HCT116 (cell line): ENCODE data around the gene TAS1R1.

Source experiments
- EZH2phosphoT487 ChIP-seq: fragments of 200-600 bp; IDR thresholded peaks from 2 replicates; pipeline ENCODE4 v1.6.1; 2018; ENCODE audit warnings: antibody characterized with exemption, borderline replicate concordance
- MAX ChIP-seq: IDR thresholded peaks from 2 replicates; pipeline ENCODE4 v1.6.1; 2012
- POLR2AphosphoS5 ChIP-seq: IDR thresholded peaks from 2 replicates; pipeline ENCODE4 v1.6.1; 2011; ENCODE audit warnings: mild to moderate bottlenecking, low read depth, low read length, moderate library complexity
- SP1 ChIP-seq: IDR thresholded peaks from 2 replicates; pipeline ENCODE4 v1.6.1; 2012; ENCODE audit warnings: low read depth
- YY1 ChIP-seq: IDR thresholded peaks from 2 replicates; pipeline ENCODE4 v1.6.1; 2011; ENCODE audit warnings: low read length, low read depth, moderate library complexity, mild to moderate bottlenecking; ENCODE audit not compliant: insufficient replicate concordance; ENCODE audit errors: extremely low read depth
- TF ChIP-seq, protein P1 (sequence below): IDR thresholded peaks from 2 replicates; pipeline ENCODE4 v1.6.1; 2012; ENCODE audit warnings: low read depth
- TF ChIP-seq, protein P2 (sequence below), 3 experiments: fragments of 200-600 bp in 1 of 3; sonication (generic) in 1 of 3; IDR thresholded peaks in 2 of 3; conservative IDR thresholded peaks in 1 of 3; 2 replicates each; pipeline ENCODE4 v1.5.1; 2012 to 2017; ENCODE audit warnings: low read depth in 2 of 3, low read length in 2 of 3, antibody characterized with exemption in 1 of 3, borderline replicate concordance in 1 of 3, control low read depth in 1 of 3, mild to moderate bottlenecking in 1 of 3, mixed read lengths in 1 of 3, mixed run types in 1 of 3, moderate library complexity in 1 of 3; ENCODE audit not compliant: insufficient read depth in 1 of 3

DNA sequence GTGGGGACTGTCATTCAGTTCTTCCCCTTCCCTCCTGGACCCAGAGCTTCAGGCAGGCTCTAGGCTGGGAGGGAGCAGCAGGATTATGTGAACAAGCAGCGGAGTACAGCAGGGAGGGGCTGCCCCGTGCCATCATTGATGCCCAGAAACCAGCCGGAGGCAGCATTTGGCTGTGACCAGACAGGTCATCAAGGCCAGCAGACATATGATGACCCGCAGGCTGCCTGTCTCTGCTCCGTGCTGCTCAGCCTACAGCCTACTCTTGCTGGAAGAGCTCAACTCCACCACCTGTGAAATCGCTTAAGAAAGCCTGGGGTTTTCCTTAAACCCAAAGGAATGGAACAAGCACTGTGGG is 42.6 kb downstream of the TAS1R1 start:
- TF ChIP-seq, protein P1, sequence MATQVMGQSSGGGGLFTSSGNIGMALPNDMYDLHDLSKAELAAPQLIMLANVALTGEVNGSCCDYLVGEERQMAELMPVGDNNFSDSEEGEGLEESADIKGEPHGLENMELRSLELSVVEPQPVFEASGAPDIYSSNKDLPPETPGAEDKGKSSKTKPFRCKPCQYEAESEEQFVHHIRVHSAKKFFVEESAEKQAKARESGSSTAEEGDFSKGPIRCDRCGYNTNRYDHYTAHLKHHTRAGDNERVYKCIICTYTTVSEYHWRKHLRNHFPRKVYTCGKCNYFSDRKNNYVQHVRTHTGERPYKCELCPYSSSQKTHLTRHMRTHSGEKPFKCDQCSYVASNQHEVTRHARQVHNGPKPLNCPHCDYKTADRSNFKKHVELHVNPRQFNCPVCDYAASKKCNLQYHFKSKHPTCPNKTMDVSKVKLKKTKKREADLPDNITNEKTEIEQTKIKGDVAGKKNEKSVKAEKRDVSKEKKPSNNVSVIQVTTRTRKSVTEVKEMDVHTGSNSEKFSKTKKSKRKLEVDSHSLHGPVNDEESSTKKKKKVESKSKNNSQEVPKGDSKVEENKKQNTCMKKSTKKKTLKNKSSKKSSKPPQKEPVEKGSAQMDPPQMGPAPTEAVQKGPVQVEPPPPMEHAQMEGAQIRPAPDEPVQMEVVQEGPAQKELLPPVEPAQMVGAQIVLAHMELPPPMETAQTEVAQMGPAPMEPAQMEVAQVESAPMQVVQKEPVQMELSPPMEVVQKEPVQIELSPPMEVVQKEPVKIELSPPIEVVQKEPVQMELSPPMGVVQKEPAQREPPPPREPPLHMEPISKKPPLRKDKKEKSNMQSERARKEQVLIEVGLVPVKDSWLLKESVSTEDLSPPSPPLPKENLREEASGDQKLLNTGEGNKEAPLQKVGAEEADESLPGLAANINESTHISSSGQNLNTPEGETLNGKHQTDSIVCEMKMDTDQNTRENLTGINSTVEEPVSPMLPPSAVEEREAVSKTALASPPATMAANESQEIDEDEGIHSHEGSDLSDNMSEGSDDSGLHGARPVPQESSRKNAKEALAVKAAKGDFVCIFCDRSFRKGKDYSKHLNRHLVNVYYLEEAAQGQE, result no peak
- TF ChIP-seq, protein P2, sequence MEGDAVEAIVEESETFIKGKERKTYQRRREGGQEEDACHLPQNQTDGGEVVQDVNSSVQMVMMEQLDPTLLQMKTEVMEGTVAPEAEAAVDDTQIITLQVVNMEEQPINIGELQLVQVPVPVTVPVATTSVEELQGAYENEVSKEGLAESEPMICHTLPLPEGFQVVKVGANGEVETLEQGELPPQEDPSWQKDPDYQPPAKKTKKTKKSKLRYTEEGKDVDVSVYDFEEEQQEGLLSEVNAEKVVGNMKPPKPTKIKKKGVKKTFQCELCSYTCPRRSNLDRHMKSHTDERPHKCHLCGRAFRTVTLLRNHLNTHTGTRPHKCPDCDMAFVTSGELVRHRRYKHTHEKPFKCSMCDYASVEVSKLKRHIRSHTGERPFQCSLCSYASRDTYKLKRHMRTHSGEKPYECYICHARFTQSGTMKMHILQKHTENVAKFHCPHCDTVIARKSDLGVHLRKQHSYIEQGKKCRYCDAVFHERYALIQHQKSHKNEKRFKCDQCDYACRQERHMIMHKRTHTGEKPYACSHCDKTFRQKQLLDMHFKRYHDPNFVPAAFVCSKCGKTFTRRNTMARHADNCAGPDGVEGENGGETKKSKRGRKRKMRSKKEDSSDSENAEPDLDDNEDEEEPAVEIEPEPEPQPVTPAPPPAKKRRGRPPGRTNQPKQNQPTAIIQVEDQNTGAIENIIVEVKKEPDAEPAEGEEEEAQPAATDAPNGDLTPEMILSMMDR (IDR thresholded peaks at IDR 0.05 in 2 of 3, conservative IDR thresholded peaks at IDR 0.05 in 1 of 3; ENCODE audit: borderline replicate concordance in 1 of 3, insufficient read depth in 1 of 3, low read depth in 2 of 3, low read length in 2 of 3), result no peak
- no peak for TF ChIP-seq POLR2AphosphoS5
- no peak for TF ChIP-seq SP1
- no peak for TF ChIP-seq YY1
- no peak for TF ChIP-seq EZH2phosphoT487
- no peak for TF ChIP-seq MAX
